GM19043 (cell line): ENCODE data around the gene ACADL.

Experiments used
- ATAC-seq: cut with Tn5 transposase; IDR thresholded peaks from one replicate; pipeline ENCODE4 v1.9.1; 2021; ENCODE audit warnings: low read depth; ENCODE audit not compliant: unreplicated experiment

ACADL gene

GRCh38 chr2:210171309-210172218 lies 53.7 kb downstream of the ACADL start, which contains the start of gene KANSL1L:
TSS of gene KANSL1L (minus strand) at chr2:210171409. CDS start at chr2:210154582, 16,827 bp downstream.
- ATAC-seq, result peak; percentile 56

- peak; percentile 61 for ATAC-seq
Measured at GRCh38 chr2:210170446-210171303, 54.6 kb downstream of the ACADL start.

GRCh38 chr2:210170196-210170445 lies 55.1 kb downstream of the ACADL start:
- no peak for ATAC-seq

- ATAC-seq, result peak; percentile 29
Measured at GRCh38 chr2:210169516-210170195, 55.6 kb downstream of the ACADL start.

GRCh38 chr2:210167227-210167626 lies 58.0 kb downstream of the ACADL start:
- ATAC-seq, result no peak

GRCh38 chr2:210162466-210163124 lies 62.7 kb downstream of the ACADL start:
- no peak for ATAC-seq

- no peak for ATAC-seq
Measured at GRCh38 chr2:210159059-210159458, 66.2 kb downstream of the ACADL start.

- no peak for ATAC-seq
Measured at GRCh38 chr2:210158236-210158635, 67.0 kb downstream of the ACADL start.

- ATAC-seq, result no peak
Measured at GRCh38 chr2:210157526-210157925, 67.7 kb downstream of the ACADL start.

GRCh38 chr2:210147614-210148013 lies 77.6 kb downstream of the ACADL start:
- no peak for ATAC-seq
